ENCODE results near the gene HAND2. TPM values are rescaled to one million over a fixed set of nuclear protein-coding genes. Genes with fewer than 3 reads are reported as not detected.

Gene HAND2
- total RNA-seq, 1 donor from 2014 or later, result not detected

DNA sequence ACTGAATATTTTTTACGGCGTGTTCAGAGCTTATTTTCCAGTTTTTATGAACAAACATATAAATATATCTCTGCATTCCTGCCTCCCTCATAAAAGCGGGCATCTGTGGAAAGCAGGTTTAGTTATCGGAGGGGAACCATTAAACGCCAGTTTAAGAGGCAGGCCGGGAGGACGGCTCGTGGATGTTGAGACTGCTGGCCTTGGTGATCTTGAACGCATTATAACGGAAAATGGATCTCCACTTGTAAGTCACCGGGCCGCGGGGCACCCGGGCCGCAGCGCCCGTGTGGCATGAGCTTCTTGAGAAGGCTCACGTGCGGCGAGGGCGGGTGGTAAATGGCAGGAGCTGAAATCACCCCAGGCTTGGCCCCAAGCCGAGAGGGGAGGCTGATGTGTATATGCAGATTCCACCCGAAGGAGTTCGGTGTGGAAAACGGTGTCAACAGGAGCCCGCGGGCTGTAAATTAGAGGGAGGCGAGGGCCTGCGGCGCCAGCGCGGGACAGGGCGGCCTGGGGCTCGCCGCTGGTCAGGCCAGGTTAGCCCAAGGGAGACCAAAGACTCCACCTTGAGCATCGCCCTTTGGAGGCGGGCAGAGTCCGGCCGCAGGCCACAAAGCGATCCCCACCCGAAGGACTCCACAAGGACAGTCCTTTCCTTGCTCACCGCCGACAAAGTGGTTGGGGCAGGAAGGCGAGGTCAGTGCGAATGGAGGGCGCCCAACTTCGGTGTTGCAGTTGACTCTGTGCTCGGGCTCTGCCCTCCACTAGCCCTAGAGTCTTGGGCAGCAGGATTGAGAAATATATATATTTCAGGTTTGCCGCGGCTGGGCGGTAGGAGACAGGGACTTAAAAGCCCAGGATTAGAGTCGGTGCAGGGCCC is 1.3 kb upstream of the HAND2 start:
- peaks cover 8% of the 10 kb centered on the region for H3K9me3 Mint-ChIP-seq
- intact Hi-C loops (cut with micrococcal nuclease), result loop anchor here (5.0 kb wide), 1 partner anchor 681 kb away; no protein-coding TSS in a partner anchor
- ATAC-seq (ENCODE audit: low read depth) (no peak), DNase-seq (no peak)
- peaks cover 79% of the 10 kb centered on the region for H3K27me3 Mint-ChIP-seq
- ChIA-PET CTCF (no interaction called here), POLR2A (no interaction called here)
- peaks cover 3% of the 10 kb centered on the region for H3K36me3 Mint-ChIP-seq (ENCODE audit: low read depth)
- H3K4me1 Mint-ChIP-seq, result peaks cover 9% of the 10 kb centered on the region
- H3K27ac Mint-ChIP-seq, result no peak overlapping the region
- H3K4me3 Mint-ChIP-seq, result no peak overlapping the region
- TF ChIP-seq, protein P1, sequence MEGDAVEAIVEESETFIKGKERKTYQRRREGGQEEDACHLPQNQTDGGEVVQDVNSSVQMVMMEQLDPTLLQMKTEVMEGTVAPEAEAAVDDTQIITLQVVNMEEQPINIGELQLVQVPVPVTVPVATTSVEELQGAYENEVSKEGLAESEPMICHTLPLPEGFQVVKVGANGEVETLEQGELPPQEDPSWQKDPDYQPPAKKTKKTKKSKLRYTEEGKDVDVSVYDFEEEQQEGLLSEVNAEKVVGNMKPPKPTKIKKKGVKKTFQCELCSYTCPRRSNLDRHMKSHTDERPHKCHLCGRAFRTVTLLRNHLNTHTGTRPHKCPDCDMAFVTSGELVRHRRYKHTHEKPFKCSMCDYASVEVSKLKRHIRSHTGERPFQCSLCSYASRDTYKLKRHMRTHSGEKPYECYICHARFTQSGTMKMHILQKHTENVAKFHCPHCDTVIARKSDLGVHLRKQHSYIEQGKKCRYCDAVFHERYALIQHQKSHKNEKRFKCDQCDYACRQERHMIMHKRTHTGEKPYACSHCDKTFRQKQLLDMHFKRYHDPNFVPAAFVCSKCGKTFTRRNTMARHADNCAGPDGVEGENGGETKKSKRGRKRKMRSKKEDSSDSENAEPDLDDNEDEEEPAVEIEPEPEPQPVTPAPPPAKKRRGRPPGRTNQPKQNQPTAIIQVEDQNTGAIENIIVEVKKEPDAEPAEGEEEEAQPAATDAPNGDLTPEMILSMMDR (IDR thresholded peaks at IDR 0.05), result no peak

- Mint-ChIP-seq H3K4me3 (no peak overlapping the region), H3K4me1 (peaks cover 9% of the 10 kb centered on the region), H3K9me3 (peaks cover 12% of the 10 kb centered on the region), H3K27ac (peak overlapping the region; percentile 57), H3K27me3 (peaks cover 78% of the 10 kb centered on the region), H3K36me3 (ENCODE audit: low read depth) (peaks cover 3% of the 10 kb centered on the region)
- ChIA-PET POLR2A (no interaction called here), CTCF (no interaction called here)
- TF ChIP-seq, protein P1 (IDR thresholded peaks at IDR 0.05), result no peak
- ATAC-seq (ENCODE audit: low read depth), result no peak
- no peak for DNase-seq
- intact Hi-C loops (cut with micrococcal nuclease), result loop anchor here (5.0 kb wide), 1 partner anchor 682 kb away; no protein-coding TSS in a partner anchor
These were observed 477 bp upstream of the HAND2 start for GRCh38 chr4:173530326-173531085.

- no peak for DNase-seq
- TF ChIP-seq, protein P1 (IDR thresholded peaks at IDR 0.05), result no peak
- H3K36me3 Mint-ChIP-seq (ENCODE audit: low read depth), result peaks cover 3% of the 10 kb centered on the region
- intact Hi-C loops (cut with micrococcal nuclease), result no loop called here
- peaks cover 9% of the 10 kb centered on the region for H3K4me1 Mint-ChIP-seq
- peaks cover 14% of the 10 kb centered on the region for H3K9me3 Mint-ChIP-seq
- H3K27ac Mint-ChIP-seq, result peak overlapping the region; percentile 56
- H3K4me3 Mint-ChIP-seq, result no peak overlapping the region
- H3K27me3 Mint-ChIP-seq, result peaks cover 76% of the 10 kb centered on the region
- ATAC-seq (ENCODE audit: low read depth), result no peak
- ChIA-PET POLR2A (interaction anchor here (0.7 kb wide), 1 partner anchor 11 kb away, joined by 4 read pairs; no protein-coding TSS in a partner anchor), CTCF (no interaction called here)
These were observed 1.4 kb downstream of the HAND2 start for GRCh38 chr4:173528378-173529321.

DNA sequence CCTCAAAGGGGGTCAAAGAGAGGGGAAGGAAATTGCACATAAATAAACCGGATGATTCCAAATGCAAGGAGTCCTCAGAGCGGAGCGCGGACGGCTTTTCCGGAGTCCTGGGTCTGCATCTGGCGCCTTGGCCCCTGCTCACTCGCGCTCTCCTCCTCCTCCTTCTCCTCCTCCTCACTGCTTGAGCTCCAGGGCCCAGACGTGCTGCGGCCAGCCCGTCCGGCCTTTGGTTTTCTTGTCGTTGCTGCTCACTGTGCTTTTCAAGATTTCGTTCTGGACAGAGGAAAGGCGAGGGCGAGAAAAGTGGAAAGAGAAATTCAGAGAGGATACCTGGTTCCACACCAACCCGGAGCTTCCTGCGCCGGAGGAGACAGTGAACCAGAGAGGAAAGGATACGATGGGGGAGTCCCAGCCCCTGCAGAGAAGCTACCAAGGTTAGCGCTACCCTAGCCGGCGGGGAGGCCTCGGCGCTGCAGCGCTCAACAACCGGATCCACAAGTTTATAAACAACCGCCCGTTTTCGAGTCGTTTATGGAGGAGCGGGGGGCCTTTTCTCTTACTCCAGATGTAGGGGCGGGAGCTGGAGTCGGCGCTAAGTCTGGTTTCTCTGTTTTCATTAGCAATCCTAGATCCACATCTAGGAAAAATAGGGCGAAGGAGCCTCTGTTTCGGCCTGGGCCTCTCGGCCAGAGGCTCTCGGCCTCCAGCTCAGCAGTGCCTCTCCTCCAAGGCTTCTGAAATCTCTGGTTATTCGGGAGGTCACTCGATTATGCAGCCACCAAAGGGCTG is 2.7 kb downstream of the HAND2 start:
- POLR2A ChIA-PET, result no interaction called here
- Mint-ChIP-seq H3K4me1 (peaks cover 13% of the 10 kb centered on the region), H3K36me3 (ENCODE audit: low read depth) (peaks cover 3% of the 10 kb centered on the region), H3K4me3 (no peak overlapping the region), H3K27ac (no peak overlapping the region), H3K9me3 (peaks cover 16% of the 10 kb centered on the region), H3K27me3 (peaks cover 77% of the 10 kb centered on the region)
- TF ChIP-seq, protein P1 (IDR thresholded peaks at IDR 0.05), result no peak
- ATAC-seq (ENCODE audit: low read depth) (no peak), DNase-seq (no peak)
- CTCF ChIA-PET, result no interaction called here
- intact Hi-C loops (cut with micrococcal nuclease), result no loop called here

Measured in activated B cell treated with CpG ODN at 0.5 μM for 24 hours (primary cell).